DMS79 (cell line): ENCODE measurements around the gene RHEB.

Experiments
- DNase-seq: peaks from one replicate; lab custom pipeline; 2025; lab: John Stamatoyannopoulos, UW

Gene RHEB

DNA sequence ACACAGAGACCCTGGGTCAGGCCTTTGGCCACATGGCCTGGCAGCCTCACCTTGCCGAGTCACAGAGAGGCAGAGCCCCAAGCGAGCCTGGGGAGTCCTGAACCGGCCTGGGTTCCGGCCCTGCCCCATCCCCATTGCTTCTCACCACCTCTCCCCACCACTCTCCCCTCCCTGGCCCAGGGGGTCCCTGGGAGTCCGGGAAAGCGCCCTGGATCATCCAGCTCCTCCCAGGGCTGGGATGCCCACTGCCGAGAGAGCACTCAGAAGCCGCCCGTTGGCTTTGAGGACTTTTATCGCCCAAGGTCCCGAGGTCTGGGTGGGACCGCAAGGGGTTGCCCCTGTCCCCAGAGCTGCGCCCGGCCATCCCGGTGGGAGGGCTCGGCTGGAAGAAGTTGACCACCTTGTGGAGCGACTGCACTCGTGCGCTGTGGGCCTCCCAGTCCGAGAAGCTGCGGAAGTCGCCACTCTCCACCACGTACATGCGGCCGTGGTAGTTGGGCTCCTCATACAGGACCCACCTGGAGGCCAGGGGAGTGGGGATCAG lies 87.9 kb downstream of the RHEB start:
- DNase-seq = no peak

DNA sequence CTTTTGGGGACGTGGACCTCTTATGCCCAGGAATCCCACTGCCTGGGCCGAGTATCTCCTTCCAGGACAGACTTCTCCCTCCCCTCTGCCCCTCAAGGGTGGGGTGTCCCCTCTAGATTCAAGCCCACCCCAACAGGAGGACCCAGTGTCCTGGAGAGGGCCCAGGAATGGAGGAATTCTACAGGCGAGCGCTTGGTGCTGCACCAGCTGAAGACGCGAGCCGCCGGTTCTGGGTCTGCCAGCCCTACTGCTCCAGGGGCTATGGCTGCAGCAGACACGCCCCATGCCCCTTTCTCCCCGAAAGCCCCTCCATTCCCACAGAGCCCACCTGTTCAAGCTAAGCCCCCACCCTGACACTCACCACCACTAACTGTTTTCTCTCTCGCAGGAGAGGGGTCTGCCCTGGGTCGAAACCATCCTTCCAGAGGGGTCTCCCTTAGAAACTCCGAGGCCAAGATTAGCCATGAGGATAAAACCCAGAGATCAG lies 88.4 kb downstream of the RHEB start:
- DNase-seq = no peak

DNA sequence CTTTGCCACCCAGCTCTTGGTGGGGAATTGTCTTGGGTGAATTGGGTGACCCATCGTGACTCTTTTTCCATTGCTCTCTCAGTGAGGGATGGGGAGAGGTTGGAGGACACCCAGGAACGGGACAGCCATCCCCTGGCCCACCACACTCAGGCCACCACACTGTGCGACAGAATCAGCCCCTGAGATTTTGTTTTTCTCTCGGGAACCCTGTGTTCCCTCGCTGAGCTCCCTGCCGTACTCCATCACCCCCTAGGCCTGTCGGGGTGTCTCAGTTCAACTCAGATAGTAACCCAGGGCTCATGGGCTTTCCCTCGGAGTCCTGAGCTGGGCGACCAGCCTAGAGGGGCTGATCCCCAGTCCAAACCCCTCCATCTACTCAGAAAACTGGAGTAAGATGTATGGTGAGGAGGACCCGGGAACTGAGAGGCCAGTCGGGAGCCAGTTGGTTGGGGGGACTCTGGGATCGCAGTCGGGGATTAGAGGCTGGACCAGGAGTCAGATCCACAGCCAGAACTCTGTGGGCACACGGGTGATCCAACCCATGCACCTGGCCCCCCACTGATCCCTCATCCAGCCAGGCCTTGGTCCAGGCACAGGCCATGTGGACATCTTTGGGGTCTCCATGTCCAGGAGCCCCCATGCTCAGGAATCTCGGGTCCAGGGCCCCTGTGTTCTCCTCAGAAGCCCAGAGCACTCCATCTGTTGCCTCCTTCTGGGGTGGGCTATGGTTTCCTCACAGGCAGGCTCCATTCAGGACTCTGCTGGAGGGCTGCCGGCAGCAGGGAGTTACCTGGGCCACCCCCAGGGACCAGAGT lies 89.1 kb downstream of the RHEB start:
- DNase-seq = no peak

DNA sequence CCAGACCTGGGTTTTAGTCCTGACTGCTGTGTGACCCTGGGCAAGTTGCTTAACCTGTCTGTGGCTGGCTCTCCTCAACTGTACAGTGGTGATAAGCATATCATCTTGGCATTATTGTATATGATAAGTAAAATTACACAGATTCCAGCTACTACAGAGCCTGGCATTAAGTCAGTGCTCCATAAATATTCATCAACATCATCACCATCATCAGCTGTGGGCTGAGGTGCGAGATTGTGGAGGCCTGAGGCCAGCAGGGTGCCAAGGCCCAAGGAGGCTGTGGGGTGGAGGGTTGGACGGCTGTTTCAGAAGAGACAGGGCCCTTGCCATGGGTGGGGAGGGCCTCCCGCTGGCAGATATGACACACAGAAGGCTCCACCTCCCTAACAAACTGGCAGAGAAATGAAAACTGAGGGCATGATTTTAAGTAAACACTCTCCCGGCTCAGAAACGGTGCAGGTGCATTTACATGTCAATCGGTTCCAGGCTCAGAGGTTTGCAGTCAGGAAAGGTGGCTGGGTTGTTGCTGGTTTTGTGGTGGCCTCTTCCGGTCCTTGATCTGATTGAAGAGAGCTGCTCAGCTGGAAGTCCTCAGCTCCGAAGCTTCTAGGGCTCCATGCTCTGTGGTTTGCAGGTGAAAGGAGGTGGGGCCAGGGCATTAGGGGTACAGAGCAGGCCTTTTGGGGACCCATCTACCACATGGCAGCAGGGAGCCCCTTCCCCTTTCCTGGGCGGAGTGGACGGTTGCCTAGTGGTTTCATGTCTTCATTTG lies 89.9 kb downstream of the RHEB start:
- no peak for DNase-seq

DNA sequence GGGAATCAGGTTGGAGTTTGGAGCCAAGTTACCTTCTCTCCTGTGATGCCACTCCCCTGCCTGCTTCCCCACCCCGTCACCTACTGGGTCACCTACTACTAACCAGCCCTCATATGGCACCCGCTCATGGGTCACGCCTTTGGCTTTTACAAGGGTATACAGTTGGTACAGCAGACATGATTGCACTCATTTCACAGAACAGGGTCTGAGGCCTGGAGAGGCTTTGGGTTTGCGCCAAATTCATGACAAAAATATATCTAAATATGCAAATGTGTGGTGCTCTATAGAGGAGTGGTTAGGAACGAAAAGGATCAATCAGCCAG lies 90.5 kb downstream of the RHEB start:
- no peak for DNase-seq

DNA sequence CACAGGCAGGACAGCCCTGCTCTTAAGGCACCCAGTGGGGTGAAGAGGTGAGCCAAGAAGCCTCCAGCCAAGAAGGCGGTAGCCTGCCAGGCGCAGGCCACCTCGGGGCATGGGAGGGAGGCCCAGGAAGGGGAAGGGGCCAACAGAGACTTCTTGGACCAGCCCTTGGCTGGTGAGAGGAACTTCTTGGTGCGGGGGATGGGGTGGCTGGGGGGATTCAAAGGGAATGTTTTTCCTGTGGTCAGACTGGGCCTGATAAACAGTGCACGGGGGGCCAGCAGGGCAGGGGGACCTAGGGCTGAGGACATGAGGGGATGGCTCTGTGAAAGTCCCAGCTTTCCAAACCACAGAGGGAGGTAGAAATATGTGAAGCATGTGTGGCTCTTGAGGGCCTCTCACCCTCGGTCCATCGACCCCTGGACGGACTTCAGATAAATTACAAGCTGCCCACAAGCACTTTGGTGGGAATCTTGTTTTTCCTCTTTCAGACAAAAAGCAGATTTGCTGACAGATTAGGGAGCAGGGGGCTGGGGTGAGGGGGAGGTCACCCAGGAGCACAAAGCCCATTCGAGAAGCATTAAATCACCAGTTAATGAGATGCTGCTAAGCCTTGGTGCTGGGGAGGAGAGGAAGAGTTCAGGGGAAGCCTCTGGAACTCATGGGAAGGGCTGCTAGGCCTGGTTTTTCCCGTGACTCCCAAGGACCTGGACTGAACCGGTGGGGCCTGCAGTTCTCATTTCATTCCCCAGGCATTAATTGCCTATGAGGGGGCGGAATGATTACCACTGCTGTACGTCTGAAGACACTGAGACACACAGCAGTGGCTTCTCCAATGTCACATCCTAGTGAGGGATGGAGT lies 91.1 kb downstream of the RHEB start:
- no peak for DNase-seq

DNA sequence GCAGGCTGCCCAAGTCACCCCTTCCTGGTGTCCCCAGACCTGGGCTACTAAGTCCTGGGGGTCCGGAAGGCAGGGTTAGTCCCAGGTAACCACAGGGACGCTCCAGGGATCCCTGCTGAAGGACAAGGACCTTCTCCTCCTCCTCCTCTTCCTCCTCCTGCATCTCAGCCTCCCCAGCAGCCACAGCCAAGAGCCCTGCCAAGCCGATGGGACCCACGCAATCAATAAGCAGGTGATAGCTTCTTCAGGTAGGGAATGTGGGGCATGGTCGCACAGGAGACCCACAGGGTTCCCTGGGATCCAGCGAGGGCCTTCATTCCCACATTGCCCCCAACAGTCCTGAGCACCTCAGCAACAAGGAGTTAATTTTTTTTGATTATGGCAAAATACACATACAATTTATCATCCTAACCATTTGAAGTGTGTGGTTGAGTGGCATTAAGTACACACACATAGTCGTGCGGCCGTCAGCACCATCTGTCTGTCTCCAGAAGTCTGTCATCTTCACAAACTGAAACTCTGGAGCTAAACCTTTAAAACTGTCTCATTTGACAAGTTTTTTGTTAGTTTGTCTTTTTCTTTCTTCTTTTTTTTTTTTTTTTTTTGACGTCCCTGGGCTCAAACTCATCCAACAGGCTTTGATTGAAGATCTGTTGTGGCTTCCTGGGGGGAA lies 91.9 kb downstream of the RHEB start:
- DNase-seq = no peak

DNA sequence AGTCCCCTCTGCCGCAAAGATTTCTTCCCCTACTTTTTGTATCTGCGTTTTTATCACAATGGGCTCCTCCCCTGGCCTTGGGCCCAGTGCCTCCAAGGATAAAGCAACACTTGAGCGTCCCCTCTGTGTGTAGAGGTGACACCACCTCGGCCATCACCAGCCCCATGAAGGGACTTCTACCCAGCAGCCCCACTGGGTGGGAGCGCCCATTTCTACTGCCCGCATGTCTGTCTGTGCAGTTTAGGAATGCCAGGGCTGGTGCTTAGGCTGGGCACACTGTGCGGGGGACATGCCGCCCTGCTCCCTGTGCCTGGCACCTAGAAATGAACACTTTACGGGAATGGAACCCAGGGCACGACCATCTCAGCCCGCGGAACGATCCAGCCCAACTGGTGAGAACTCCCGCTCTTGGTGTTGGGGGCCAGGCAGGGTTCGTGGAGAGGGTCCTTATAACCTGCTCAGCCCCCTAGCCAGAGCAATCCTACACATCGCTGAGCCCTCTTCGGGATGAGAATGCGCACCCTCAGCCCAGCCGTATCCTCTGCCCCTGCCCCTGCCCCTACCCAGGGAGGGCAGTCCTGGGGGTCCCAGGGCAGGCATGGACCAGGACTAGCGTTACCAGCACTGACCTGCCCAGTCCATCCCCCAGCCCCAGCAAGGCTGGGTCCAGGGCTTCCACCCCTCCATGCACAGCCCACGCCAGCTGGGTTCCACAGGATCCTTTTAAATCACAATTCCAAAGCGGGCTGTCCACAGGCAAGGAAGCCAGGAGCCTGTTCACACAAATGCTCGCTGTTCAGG lies 92.6 kb downstream of the RHEB start:
- DNase-seq = no peak

DNA sequence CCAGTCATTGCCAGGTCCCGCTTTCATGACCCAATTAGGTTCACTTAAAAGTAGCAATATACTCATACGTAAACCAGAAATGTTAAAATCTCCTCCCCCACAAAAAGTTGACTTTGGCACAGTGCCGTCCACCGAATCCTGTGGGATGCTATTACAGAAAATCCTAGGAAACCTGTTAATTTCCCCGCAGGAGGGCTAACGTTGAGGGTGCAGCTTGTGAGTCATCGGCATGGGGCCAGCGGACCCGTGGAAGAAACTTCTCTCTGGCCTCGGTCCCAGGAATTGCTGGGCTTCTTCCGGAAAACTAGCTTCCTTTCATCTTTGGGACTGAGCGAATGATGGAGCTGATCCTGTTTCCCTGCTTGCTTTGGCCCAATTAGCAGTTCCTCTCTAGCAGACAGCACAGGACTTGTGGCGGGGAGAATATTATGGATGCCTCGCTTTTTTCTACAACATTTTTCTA lies 93.2 kb downstream of the RHEB start:
- no peak for DNase-seq

DNA sequence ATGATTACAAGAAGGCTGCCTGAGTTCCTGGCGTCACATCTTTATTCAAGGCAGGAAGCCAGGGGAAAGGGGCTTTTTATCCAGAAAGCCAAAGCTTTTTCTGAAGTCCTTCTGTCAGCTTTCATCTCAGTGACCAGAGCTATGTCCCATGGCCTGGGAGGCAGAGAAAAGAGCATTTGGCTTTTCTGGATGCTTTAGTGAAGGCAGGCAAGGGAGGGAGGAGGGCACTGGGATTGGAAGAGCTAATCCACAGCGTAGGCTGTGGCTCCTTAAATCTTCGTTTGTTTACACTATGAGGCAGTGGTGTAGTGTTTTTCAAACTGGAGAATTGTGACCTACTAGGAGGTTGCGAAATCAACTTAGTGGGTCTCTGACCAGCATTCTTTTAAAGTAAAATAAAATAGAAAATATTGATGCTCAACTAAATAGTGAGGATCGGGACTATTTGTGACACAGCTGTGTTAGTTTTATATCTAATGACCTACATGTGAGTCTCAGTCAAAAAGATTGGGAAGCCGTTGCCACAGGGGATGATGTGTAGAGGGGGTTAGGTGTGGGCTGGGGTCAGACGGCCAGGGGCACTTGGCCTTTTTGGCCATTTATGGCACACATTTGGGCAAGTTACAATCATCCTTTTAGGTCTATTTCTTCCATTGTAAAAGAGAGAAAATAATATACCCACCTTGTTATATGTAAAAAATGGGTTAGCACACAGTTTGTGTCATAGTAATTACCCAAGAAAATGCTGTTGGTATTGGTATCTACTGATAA lies 93.8 kb downstream of the RHEB start:
- DNase-seq = no peak

DNA sequence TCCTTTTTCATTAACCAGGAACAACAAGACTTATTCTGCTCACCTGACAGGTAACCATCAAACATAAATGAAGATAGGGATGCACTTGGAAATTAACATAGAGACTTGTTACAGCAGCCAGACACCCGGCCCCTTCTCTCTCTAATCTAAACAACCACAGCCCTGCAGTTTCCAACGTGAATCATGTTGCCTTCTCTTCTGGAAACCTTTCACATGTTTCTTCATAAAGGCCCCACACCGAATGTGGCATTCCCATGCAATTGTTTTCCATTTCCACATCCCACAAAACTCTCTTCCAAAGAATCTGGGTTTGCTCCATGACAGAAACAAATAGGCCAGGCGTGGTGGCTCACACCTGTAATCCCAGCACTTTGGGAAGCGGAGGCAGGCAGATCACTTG lies 94.9 kb downstream of the RHEB start:
- DNase-seq = no peak

DNA sequence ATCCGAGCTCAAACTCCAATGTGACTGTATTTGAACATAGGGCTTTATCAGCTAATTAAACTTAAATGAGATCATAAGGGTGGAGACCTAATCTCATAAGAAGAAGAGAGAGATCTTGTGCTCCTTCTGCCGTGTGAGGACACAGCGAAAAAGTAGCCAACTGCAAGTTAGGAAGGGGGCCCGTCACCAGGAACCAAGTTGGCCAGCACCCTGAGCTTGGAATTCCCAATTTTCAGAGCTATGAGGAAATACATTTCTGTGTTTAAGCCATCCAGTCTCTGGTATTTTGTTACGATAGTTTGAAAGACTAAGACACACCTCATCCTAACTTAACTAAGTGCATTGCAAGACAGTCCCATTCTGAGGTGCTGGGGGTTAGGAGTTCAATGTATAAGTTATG lies 95.8 kb downstream of the RHEB start:
- no peak for DNase-seq

DNA sequence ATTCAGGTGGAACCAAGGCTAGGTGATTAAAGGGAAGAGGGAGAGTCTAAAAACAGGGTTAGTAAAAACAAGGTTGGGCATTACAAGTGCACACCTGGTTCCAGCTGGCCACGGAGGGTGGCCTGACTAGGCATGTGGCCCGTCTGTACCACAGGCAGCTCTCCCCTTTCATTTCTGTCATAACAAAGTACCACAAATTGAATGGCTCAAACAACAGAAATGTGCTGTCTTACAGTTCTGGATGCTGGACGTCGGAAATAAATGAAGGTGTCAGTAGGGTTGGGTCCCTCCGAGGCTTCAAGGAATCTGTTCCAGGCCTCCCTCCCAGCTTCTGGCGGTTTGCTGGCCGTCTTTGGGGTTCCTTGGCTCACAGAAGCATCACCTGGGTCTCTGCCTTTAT lies 96.5 kb downstream of the RHEB start:
- no peak for DNase-seq

DNA sequence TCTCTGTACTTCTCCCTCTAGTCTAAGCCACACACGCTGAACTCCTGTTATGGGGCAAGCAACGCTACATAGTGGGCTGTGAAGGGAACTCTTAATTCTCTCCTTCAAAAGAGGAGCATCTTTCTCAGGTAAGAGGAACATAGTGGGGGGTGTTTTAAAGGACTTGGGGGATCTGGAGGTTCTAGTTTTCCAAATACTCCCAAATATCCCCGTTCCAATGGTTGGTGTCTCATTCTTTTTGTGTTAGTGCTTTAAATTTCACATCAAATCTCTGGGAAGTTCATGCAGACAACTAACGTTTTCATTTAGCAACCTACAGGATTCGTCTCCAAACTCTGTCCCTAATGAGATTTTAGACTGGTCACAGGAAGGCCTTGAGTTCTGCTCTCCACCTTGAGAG lies 97.5 kb downstream of the RHEB start:
- DNase-seq = no peak

DNA sequence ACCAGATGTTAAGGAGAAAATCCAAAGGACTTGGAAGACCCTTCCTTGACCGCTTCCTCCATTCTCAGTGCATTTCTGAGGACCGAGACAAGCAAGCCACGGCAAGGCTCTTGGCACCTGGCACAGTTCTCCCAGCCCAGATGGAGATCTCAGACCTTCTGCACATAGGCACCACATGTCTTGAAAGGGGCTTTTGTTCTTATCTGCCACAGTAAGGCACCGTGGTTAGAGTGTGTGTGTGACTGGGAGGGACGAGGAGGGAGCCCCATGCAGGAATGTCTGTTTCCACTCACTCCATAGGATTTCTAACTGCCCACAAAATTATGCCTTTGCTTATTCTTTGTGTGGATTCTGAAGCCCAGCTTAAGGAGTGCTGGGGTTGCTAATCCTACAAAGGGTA lies 99.6 kb downstream of the RHEB start:
- DNase-seq = no peak

DNA sequence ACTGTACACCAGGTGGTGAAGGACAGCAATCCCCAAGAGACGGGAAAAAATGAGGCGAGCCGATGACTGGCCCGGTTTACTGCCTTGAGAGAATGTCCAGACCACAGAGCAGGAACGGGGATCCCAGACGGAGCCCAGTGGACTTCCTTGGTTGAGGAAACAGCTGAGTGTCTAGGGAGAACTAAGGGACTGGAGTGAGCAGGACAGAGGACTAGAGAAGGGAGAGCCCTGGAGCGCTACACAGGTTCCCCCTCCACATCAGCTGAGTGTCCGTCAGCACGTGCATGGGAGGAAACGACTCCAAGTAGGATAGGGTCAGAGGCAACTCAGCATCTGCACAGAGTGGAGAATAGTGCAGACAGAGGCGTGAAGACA lies 102.8 kb downstream of the RHEB start:
- DNase-seq = no peak

DNA sequence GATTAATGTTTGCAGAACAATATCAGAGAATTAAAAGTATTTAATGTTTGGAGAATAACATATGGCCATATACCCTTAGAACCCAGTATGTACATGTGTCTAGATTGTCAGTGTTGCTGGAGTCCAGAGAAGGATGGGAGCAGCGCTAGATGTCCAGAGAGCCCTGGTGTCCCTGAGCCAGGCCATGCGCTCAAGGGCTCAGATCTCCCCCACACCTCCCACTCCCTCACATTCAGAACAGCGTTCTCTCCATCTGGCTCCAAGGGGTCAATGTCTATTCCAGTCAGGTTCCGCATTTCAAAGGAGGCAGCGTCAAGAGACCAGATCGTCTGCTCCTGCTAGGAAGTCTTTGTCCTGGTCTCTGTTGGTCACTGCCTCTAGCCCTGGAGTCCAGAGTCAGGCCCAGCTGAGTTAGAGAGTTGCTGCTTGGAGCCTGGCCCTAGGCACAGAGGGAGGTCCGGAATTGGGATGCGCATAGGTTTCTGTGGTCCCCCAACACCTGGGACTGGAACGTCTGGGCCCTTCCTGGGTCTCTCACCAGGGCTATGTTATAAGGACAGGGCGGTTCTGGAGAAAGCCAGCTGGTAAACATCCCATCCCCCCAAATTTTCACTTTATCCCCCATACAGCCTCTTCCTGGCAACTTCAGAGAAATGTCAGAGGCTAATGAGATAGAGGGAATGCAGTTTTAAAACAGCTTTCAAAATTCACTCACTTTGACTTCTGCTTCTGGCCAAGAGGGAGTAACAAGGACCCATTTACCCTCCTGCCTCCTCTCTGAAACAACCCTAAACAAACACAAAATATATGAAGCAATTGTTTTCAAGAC lies 103.4 kb downstream of the RHEB start:
- DNase-seq = no peak
